ENCODE measurements around the gene RAB11FIP3.

The RAB11FIP3 gene

GRCh38 chr16:567373-568256, 142.2 kb downstream of the RAB11FIP3 start:
- DNase-seq (ENCODE audit: low spot score), result no peak

- no peak for DNase-seq (ENCODE audit: low spot score)
Measured at GRCh38 chr16:568401-569258, 143.2 kb downstream of the RAB11FIP3 start.

- peak; percentile 55 for DNase-seq (ENCODE audit: low spot score)
Measured at GRCh38 chr16:569445-570254, 144.2 kb downstream of the RAB11FIP3 start, which contains the start of gene PIGQ. PIGQ (plus strand) TSS chr16:569968; CDS start chr16:574075, 4,107 bp downstream.

Measured in kidney capillary endothelial cell (primary cell).